HG03558 (cell line): ENCODE results near the gene GLUD1.
"Not testable (repeated sequence)": the region's sequence is repeated elsewhere in the genome, so short reads cannot be mapped to it uniquely, and the experiment has no call there.

Source experiments
- ATAC-seq: cut with Tn5 transposase; IDR thresholded peaks from one replicate; pipeline ENCODE4 v1.9.1; 2021; ENCODE audit warnings: moderate number of reproducible peaks; ENCODE audit not compliant: unreplicated experiment; ENCODE audit errors: extremely low read depth

GLUD1 gene

GRCh38 chr10:87007674-87008073 is 87.0 kb downstream of the GLUD1 start:
- not testable (repeated sequence) for ATAC-seq

GRCh38 chr10:87007124-87007523 is 87.5 kb downstream of the GLUD1 start:
- not testable (repeated sequence) for ATAC-seq

- no peak for ATAC-seq
These were observed 94.2 kb downstream of the GLUD1 start for GRCh38 chr10:87000491-87000890.
